ENCODE results near the gene RYR3.

Gene RYR3

GRCh38 chr15:33310481-33311311 lies at the start of gene RYR3:
TSS of gene RYR3 (plus strand) at chr15:33310967. CDS start at chr15:33311046, 79 bp downstream.
- H3K4me1 ChIP-seq (ENCODE audit: insufficient read depth, low read length), result no peaks in the 10 kb centered on the region
- peaks cover 42% of the 10 kb centered on the region for H3K27me3 ChIP-seq (ENCODE audit: insufficient read depth, low read length)
- H3K36me3 ChIP-seq (ENCODE audit: insufficient read depth, low read length), result no peaks in the 10 kb centered on the region
- no peaks in the 10 kb centered on the region for H3K9me3 ChIP-seq (ENCODE audit: low read length)
- H3K4me3 ChIP-seq (ENCODE audit: low read length), result peak within 1 kb of the TSS; percentile 38
- H2AFZ ChIP-seq (ENCODE audit: low read depth, low read length), result peak within 1 kb of the TSS; percentile 18

- H3K9me3 ChIP-seq (ENCODE audit: low read length), result no peaks in the 10 kb centered on the region
These were observed 48.5 kb upstream of the RYR3 start for GRCh38 chr15:33262306-33262705.

GRCh38 chr15:33277689-33278088 lies 33.1 kb upstream of the RYR3 start:
- no peaks in the 10 kb centered on the region for H3K4me1 ChIP-seq (ENCODE audit: insufficient read depth, low read length)
- no peaks in the 10 kb centered on the region for H3K36me3 ChIP-seq (ENCODE audit: insufficient read depth, low read length)
- H3K9me3 ChIP-seq (ENCODE audit: low read length), result no peaks in the 10 kb centered on the region
- no peak overlapping the region for H3K4me3 ChIP-seq (ENCODE audit: low read length)
- H3K27me3 ChIP-seq (ENCODE audit: insufficient read depth, low read length), result peaks cover 3% of the 10 kb centered on the region
- H2AFZ ChIP-seq (ENCODE audit: low read depth, low read length), result no peak overlapping the region

More at GRCh38 chr15:33262306-33262705, 48.5 kb upstream of the RYR3 start:
- Histone ChIP-seq H3K4me3 (ENCODE audit: low read length) (no peak overlapping the region), H3K36me3 (ENCODE audit: insufficient read depth, low read length) (no peaks in the 10 kb centered on the region), H2AFZ (ENCODE audit: low read depth, low read length) (no peak overlapping the region), H3K4me1 (ENCODE audit: insufficient read depth, low read length) (no peaks in the 10 kb centered on the region), H3K27me3 (ENCODE audit: insufficient read depth, low read length) (peaks cover 4% of the 10 kb centered on the region)

- H3K27me3 ChIP-seq (ENCODE audit: insufficient read depth, low read length), result peaks cover 4% of the 10 kb centered on the region
- H3K4me3 ChIP-seq (ENCODE audit: low read length), result no peak overlapping the region
- no peaks in the 10 kb centered on the region for H3K36me3 ChIP-seq (ENCODE audit: insufficient read depth, low read length)
These were observed 31.8 kb upstream of the RYR3 start for GRCh38 chr15:33278816-33279612.

GRCh38 chr15:33279613-33280205 lies 31.1 kb upstream of the RYR3 start:
- H2AFZ ChIP-seq (ENCODE audit: low read depth, low read length), result no peak overlapping the region
- no peaks in the 10 kb centered on the region for H3K36me3 ChIP-seq (ENCODE audit: insufficient read depth, low read length)
- peaks cover 4% of the 10 kb centered on the region for H3K27me3 ChIP-seq (ENCODE audit: insufficient read depth, low read length)
- H3K4me1 ChIP-seq (ENCODE audit: insufficient read depth, low read length), result no peaks in the 10 kb centered on the region
- H3K9me3 ChIP-seq (ENCODE audit: low read length), result no peaks in the 10 kb centered on the region
- no peak overlapping the region for H3K4me3 ChIP-seq (ENCODE audit: low read length)

More at GRCh38 chr15:33278816-33279612, 31.8 kb upstream of the RYR3 start:
- Histone ChIP-seq H3K4me1 (ENCODE audit: insufficient read depth, low read length) (no peaks in the 10 kb centered on the region), H2AFZ (ENCODE audit: low read depth, low read length) (no peak overlapping the region), H3K9me3 (ENCODE audit: low read length) (no peaks in the 10 kb centered on the region)

- no peaks in the 10 kb centered on the region for H3K36me3 ChIP-seq (ENCODE audit: insufficient read depth, low read length)
These were observed 28.3 kb upstream of the RYR3 start for GRCh38 chr15:33282226-33283020.

GRCh38 chr15:33283576-33283975 lies 27.2 kb upstream of the RYR3 start:
- peaks cover 4% of the 10 kb centered on the region for H3K27me3 ChIP-seq (ENCODE audit: insufficient read depth, low read length)
- H3K4me1 ChIP-seq (ENCODE audit: insufficient read depth, low read length), result no peaks in the 10 kb centered on the region
- no peak overlapping the region for H3K4me3 ChIP-seq (ENCODE audit: low read length)
- H2AFZ ChIP-seq (ENCODE audit: low read depth, low read length), result no peak overlapping the region
- no peaks in the 10 kb centered on the region for H3K9me3 ChIP-seq (ENCODE audit: low read length)
- no peaks in the 10 kb centered on the region for H3K36me3 ChIP-seq (ENCODE audit: insufficient read depth, low read length)

More at GRCh38 chr15:33282226-33283020, 28.3 kb upstream of the RYR3 start:
- Histone ChIP-seq H3K9me3 (ENCODE audit: low read length) (no peaks in the 10 kb centered on the region), H3K4me3 (ENCODE audit: low read length) (no peak overlapping the region), H3K4me1 (ENCODE audit: insufficient read depth, low read length) (no peaks in the 10 kb centered on the region), H3K27me3 (ENCODE audit: insufficient read depth, low read length) (peaks cover 4% of the 10 kb centered on the region), H2AFZ (ENCODE audit: low read depth, low read length) (no peak overlapping the region)

GRCh38 chr15:33284336-33284735 lies 26.4 kb upstream of the RYR3 start:
- H3K4me1 ChIP-seq (ENCODE audit: insufficient read depth, low read length), result no peaks in the 10 kb centered on the region

GRCh38 chr15:33292717-33293307 lies 18.0 kb upstream of the RYR3 start:
- Histone ChIP-seq H3K36me3 (ENCODE audit: insufficient read depth, low read length) (no peaks in the 10 kb centered on the region), H3K4me1 (ENCODE audit: insufficient read depth, low read length) (no peaks in the 10 kb centered on the region), H3K9me3 (ENCODE audit: low read length) (no peaks in the 10 kb centered on the region), H3K4me3 (ENCODE audit: low read length) (no peak overlapping the region), H2AFZ (ENCODE audit: low read depth, low read length) (no peak overlapping the region), H3K27me3 (ENCODE audit: insufficient read depth, low read length) (no peaks in the 10 kb centered on the region)

More at GRCh38 chr15:33284336-33284735, 26.4 kb upstream of the RYR3 start:
- no peak overlapping the region for H3K4me3 ChIP-seq (ENCODE audit: low read length)
- H3K27me3 ChIP-seq (ENCODE audit: insufficient read depth, low read length), result peaks cover 4% of the 10 kb centered on the region
- no peak overlapping the region for H2AFZ ChIP-seq (ENCODE audit: low read depth, low read length)
- H3K36me3 ChIP-seq (ENCODE audit: insufficient read depth, low read length), result no peaks in the 10 kb centered on the region
- H3K9me3 ChIP-seq (ENCODE audit: low read length), result no peaks in the 10 kb centered on the region

- Histone ChIP-seq H2AFZ (ENCODE audit: low read depth, low read length) (no peak overlapping the region), H3K4me1 (ENCODE audit: insufficient read depth, low read length) (no peaks in the 10 kb centered on the region), H3K9me3 (ENCODE audit: low read length) (no peaks in the 10 kb centered on the region), H3K36me3 (ENCODE audit: insufficient read depth, low read length) (no peaks in the 10 kb centered on the region), H3K4me3 (ENCODE audit: low read length) (no peak overlapping the region), H3K27me3 (ENCODE audit: insufficient read depth, low read length) (no peaks in the 10 kb centered on the region)
These were observed 16.9 kb upstream of the RYR3 start for GRCh38 chr15:33293713-33294334.

GRCh38 chr15:33296050-33296449 lies 14.7 kb upstream of the RYR3 start:
- H3K36me3 ChIP-seq (ENCODE audit: insufficient read depth, low read length), result no peaks in the 10 kb centered on the region
- no peaks in the 10 kb centered on the region for H3K4me1 ChIP-seq (ENCODE audit: insufficient read depth, low read length)
- H3K9me3 ChIP-seq (ENCODE audit: low read length), result no peaks in the 10 kb centered on the region
- no peaks in the 10 kb centered on the region for H3K27me3 ChIP-seq (ENCODE audit: insufficient read depth, low read length)
- no peak overlapping the region for H2AFZ ChIP-seq (ENCODE audit: low read depth, low read length)
- H3K4me3 ChIP-seq (ENCODE audit: low read length), result no peak overlapping the region

GRCh38 chr15:33296856-33297255 lies 13.9 kb upstream of the RYR3 start:
- Histone ChIP-seq H3K4me1 (ENCODE audit: insufficient read depth, low read length) (no peaks in the 10 kb centered on the region), H3K9me3 (ENCODE audit: low read length) (no peaks in the 10 kb centered on the region), H2AFZ (ENCODE audit: low read depth, low read length) (no peak overlapping the region), H3K27me3 (ENCODE audit: insufficient read depth, low read length) (no peaks in the 10 kb centered on the region), H3K36me3 (ENCODE audit: insufficient read depth, low read length) (no peaks in the 10 kb centered on the region), H3K4me3 (ENCODE audit: low read length) (no peak overlapping the region)

Data from neuron (in vitro differentiated cells).